GM21447 (cell line): ENCODE data around the gene KRTAP9-2.
"Not testable (repeated sequence)": the region's sequence is repeated elsewhere in the genome, so short reads cannot be mapped to it uniquely, and the experiment has no call there.

Experiments used
- ATAC-seq: cut with Tn5 transposase; IDR thresholded peaks from one replicate; pipeline ENCODE4 v1.9.1; 2021; ENCODE audit not compliant: unreplicated experiment

Gene KRTAP9-2

GRCh38 chr17:41232399-41233105, 6.1 kb downstream of the KRTAP9-2 start, which contains the start of gene KRTAP9-3:
Gene KRTAP9-3 (plus strand): TSS chr17:41232449. CDS start chr17:41232502, 53 bp downstream.
- not testable (repeated sequence) for ATAC-seq

DNA sequence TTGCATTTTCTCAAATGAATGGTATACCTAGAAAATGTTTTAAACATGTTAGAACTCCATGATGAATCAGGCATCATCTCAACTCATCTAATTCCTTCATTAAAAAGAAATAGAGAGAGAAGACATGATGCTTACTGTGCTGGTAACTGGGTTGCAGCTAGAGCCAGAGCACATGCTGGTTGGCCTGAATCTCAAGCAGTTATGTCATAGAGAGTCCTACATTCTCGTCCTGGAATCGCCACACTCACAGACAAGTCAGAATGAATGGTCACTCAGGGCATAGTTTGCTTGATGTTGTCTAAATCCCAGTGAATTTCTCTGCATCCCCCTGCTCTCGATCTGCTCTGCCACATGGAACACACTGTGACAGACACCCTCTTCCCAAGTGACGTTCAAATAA, 10.7 kb downstream of the KRTAP9-2 start:
- not testable (repeated sequence) for ATAC-seq

- ATAC-seq, result not testable (repeated sequence)
Measured at GRCh38 chr17:41237949-41238437, 11.5 kb downstream of the KRTAP9-2 start, which contains the start of gene KRTAP9-8. Gene KRTAP9-8 (plus strand): TSS chr17:41237999. CDS start chr17:41238052, 53 bp downstream.

DNA sequence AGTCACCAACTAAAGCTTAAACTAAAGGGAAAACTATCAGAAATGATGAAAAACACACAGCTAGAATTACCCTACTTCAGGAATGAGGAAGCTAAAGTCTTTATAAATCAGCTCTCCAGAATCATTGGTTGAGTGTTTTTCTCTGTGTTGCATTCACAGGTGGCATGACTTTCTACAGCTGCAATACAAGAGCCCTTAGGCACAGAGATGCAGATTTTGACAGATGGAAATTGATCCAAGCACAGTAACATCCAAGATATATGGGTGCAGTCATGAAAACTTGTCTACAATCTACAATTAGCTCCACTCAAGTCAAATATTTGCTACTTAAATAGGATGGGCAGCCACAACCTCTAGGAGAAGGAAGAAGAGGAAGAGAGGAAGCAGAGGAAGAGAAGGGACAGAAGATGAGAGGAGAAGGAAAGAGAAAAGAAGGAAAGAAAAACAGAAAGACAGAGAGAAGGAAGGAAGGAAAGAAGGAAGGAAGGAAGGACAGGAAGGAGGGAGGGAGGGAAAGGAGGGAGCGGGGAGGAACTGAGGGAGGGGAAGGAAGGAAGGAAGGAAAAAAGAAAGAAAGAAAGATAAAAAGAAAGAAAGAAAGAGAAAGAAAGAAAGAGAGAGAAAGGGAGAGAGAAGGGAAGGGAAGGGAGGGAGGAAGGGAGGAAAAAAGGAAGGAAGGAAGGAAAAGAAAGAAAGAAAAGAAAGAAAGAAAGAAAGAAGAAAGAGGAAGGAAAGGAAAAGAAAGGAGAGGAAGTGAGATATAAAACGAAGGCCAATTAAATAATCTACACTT, 20.7 kb downstream of the KRTAP9-2 start:
- ATAC-seq, result not testable (repeated sequence)

DNA sequence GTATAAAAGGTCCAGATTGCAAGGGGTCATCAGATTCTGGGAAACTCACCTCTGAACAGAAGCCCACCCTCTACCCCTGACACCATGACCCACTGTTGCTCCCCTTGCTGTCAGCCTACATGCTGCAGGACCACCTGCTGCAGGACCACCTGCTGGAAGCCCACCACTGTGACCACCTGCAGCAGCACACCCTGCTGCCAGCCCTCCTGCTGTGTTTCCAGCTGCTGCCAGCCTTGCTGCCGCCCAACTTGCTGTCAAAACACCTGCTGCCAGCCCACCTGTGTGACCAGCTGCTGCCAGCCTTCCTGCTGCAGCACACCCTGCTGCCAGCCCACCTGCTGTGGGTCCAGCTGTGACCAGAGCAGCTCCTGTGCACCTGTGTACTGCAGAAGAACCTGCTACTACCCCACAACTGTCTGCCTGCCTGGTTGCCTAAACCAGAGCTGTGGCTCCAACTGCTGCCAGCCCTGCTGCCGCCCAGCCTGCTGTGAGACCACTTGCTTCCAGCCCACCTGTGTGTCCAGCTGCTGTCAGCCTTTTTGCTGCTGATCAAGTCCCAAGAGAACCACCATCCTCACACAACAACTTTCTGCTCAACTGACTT, 23.3 kb downstream of the KRTAP9-2 start, which contains the start of gene KRTAP9-4:
Gene KRTAP9-4 (plus strand): TSS at position 51 of the 604 bp plus-strand sequence. CDS start 34 bp downstream, at position 85.
- not testable (repeated sequence) for ATAC-seq

DNA sequence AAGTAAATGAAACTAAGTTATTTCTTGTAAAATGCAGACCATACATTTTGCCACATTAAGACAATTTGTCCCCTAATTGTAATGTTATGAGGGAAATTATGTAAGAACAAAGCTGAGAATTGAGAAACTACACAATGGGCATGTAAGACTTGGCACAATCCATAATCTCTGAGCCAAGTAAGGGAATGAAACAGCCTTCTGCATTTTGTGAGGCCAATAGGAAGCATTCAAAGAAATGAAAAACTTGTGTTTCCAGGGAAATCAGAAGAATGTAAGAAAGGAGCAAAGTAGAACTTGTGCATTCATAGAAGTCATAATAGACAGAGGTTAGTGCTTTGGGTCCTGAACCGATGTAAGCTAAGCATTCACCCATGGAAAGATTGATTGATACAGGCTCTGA, 24.8 kb downstream of the KRTAP9-2 start:
- ATAC-seq, result no peak

GRCh38 chr17:41254861-41255260, 28.4 kb downstream of the KRTAP9-2 start:
- ATAC-seq, result no peak

DNA sequence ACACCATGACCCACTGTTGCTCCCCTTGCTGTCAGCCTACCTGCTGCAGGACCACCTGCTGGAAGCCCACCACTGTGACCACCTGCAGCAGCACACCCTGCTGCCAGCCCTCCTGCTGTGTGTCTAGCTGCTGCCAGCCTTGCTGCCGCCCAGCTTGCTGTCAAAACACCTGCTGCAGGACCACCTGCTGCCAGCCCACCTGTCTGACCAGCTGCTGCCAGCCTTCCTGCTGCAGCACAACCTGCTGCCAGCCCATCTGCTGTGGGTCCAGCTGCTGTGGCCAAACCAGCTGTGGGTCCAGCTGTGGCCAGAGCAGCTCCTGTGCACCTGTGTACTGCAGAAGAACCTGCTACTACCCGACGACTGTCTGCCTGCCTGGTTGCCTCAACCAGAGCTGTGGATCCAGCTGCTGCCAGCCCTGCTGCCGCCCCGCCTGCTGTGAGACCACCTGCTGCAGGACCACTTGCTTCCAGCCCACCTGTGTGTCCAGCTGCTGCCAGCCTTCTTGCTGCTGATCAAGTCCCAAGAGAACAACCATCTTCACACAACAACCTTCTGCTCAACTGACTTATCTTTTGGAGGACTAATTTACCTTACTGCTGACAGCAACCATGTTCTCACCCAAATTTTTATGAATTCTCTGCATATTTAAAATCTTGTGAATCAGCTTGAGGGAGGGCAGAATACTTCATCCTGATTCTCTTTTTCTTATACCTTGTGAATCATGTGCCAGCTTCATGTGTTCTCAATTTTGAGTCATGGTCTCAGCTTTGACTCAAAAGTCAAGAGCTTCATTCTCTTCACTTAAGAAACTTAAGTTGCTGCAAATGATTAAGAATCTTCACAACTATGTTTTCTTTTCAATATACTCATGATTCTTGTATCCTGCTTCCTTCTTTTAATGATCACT, 29.2 kb downstream of the KRTAP9-2 start, which contains the start of gene KRTAP9-9:
Gene KRTAP9-9 (plus strand): TSS at position 4 of the 910 bp plus-strand sequence.
- ATAC-seq, result not testable (repeated sequence)

GRCh38 chr17:41256291-41256685, 29.8 kb downstream of the KRTAP9-2 start:
- no peak for ATAC-seq

GRCh38 chr17:41258406-41258805, 32.0 kb downstream of the KRTAP9-2 start:
- no peak for ATAC-seq

DNA sequence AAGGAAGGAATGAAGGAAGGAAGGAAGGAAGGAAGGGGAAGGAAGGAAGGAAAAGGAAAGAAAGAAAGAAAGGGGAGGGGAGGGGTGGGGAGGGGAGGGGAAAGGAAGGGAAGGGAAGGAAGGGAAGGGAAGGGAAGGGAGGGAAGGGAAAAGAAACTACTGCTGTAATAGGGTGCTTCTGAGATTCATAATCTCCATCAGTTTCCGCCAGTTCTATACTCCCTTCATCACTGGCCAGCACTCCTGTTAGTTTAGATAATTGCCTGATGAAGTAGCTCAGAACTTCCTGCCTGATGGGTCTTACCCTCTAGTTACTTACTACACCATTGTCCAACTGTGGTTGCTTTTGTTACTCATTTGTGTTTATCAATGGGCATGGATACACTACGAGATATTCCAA, 36.8 kb downstream of the KRTAP9-2 start:
- ATAC-seq, result no peak

DNA sequence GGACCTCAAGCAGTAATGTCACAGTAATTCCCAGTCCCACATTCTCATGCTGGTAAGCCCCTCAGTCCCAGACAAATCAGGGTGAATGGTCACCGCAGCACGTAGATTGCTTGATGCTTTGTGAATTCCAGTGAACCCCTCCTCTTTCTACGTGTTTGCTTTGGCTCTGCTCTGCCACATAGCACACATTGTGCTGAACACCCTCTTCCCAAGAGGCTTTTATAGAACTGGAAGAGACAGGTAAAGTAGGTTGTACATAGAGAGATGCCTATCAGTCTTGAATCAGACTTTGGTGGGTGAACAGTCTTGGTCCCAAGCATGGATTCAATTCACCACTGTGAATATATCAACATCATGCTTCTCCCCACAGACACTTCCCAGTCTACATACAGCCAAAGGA, 38.2 kb downstream of the KRTAP9-2 start:
- ATAC-seq, result no peak

DNA sequence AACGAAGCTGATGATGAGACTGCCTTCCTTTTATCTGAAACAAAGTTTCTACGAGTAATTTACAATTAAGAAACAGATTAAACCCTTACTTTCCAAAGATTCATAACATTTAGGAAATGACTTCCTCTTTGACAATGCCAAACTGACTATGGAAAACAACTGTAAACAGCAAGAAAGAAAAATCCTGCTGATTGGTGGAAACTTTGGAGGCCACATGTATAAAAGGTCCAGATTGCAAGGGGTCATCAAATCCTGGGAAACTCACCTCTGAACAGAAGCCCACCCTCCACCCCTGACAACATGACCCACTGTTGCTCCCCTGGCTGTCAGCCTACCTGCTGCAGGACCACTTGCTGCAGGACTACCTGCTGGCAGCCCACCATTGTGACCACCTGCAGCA, 38.6 kb downstream of the KRTAP9-2 start, which contains the start of gene KRTAP9-6:
Gene KRTAP9-6 (plus strand): TSS at position 301 of the 400 bp plus-strand sequence. CDS start 0 bp downstream, at position 301.
- ATAC-seq, result no peak

- no peak for ATAC-seq
Measured at GRCh38 chr17:41267711-41268110, 41.3 kb downstream of the KRTAP9-2 start.

DNA sequence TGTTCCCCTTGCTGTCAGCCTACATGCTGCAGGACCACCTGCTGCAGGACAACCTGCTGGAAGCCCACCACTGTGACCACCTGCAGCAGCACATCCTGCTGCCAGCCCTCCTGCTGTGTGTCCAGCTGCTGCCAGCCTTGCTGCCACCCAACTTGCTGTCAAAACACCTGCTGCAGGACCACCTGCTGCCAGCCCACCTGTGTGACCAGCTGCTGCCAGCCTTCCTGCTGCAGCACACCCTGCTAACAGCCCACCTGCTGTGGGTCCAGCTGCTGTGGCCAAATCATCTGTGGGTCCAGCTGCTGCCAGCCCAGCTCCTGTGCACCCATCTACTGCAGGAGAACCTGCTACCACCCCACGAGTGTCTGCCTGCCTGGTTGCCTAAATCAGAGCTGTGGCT, 44.9 kb downstream of the KRTAP9-2 start:
- ATAC-seq, result not testable (repeated sequence)

DNA sequence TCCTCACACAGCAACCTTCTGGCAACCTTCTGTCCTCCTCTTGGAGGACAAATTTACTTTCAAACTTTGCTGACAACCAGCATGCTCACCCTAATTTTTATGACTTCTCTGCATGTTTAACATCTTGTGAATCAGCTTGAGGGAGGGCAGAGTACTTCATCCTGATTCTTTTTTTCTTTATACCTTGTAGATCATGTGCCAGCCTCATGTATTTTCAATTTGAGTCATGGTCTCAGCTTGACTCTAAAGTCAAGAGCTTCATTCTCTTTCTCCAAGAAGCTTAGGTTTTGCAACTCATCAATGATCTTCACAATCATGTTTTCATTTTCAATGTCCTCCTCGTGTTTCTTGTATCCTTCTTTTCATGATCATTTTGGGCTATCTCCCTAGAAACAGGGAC, 45.4 kb downstream of the KRTAP9-2 start:
- no peak for ATAC-seq

- ATAC-seq, result not testable (repeated sequence)
Measured at GRCh38 chr17:41275648-41276190, 49.3 kb downstream of the KRTAP9-2 start, which contains the start of gene KRTAP9-7. Gene KRTAP9-7 (plus strand): TSS chr17:41275698. CDS start chr17:41275698, 0 bp downstream.
